Stimulated activated naive CD8-positive, alpha-beta T cell treated with anti-CD3 and anti-CD28 coated beads, Interleukin-15, Interleukin-2, amounts not matched to agents 100 ng/mL and 50 ng/mL, for 24 hours (primary cell): Measurements from ENCODE around the gene ARHGAP26.

Source experiments
- H3K27ac Mint-ChIP-seq: one replicate; pipeline ENCODE4 v1.8.0; 2021; ENCODE audit warnings: mild to moderate bottlenecking, mixed read lengths
- H3K27me3 Mint-ChIP-seq: one replicate; pipeline ENCODE4 v1.8.0; 2021; ENCODE audit warnings: mixed read lengths
- H3K36me3 Mint-ChIP-seq: one replicate; pipeline ENCODE4 v1.8.0; 2021; ENCODE audit warnings: low read depth, mixed read lengths
- H3K4me1 Mint-ChIP-seq: one replicate; pipeline ENCODE4 v1.8.0; 2021; ENCODE audit warnings: low read depth, mixed read lengths
- H3K4me3 Mint-ChIP-seq: one replicate; pipeline ENCODE4 v1.8.0; 2021; ENCODE audit warnings: mild to moderate bottlenecking, mixed read lengths
- H3K9me3 Mint-ChIP-seq: one replicate; pipeline ENCODE4 v1.8.0; 2021; ENCODE audit warnings: mixed read lengths

ARHGAP26 gene

DNA sequence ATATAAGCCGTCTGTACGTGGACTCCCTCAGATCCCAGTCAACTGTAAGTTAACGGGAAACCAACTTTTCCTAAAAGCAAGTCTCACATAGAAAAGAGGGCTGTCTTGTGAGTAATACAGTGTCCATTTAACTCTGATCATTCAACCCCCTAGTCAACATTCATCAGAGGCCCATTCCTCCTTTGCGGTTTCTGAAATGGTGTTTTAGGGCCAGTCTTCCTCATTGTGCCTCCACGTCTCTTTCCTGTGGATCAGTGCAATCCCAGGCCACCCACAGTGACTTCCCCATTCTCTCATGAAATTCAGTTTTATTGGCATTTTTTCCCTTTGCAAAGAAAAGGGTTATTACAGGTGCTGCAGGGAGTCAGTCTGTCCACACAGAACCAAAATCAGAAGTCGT is 371.5 kb downstream of the ARHGAP26 start:
- Mint-ChIP-seq H3K9me3 (no peaks in the 10 kb centered on the region), H3K27me3 (no peaks in the 10 kb centered on the region), H3K4me3 (no peak overlapping the region), H3K36me3 (peaks cover 17% of the 10 kb centered on the region), H3K27ac (no peak overlapping the region), H3K4me1 (peaks cover 9% of the 10 kb centered on the region)

GRCh38 chr5:143142596-143143435 is 372.6 kb downstream of the ARHGAP26 start:
- H3K4me1 Mint-ChIP-seq: peaks cover 9% of the 10 kb centered on the region
- H3K9me3 Mint-ChIP-seq: no peaks in the 10 kb centered on the region
- no peaks in the 10 kb centered on the region for H3K27me3 Mint-ChIP-seq
- peaks cover 20% of the 10 kb centered on the region for H3K36me3 Mint-ChIP-seq
- H3K4me3 Mint-ChIP-seq: no peak overlapping the region
- H3K27ac Mint-ChIP-seq: no peak overlapping the region

DNA sequence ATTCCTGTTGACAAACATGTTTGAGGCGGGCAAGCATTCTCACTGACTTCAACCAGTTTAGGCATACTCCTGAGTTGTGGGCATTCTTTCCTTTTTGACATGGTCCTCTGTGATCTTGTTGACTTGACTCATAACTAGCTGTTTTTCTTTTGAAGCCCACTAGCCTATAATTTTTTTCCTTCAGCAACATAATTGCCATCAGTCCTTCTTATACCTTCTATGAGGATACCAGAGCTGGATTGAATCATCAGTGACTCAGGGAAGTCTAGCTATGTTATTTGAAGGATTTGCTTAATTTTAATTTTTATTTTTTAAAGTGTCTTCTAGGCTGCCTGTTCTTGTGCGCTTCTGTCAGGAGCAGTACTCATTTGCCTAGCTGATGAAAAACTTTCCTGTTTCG is 373.8 kb downstream of the ARHGAP26 start:
- Mint-ChIP-seq H3K4me3 (no peak overlapping the region), H3K27me3 (no peaks in the 10 kb centered on the region), H3K9me3 (no peaks in the 10 kb centered on the region), H3K36me3 (peaks cover 26% of the 10 kb centered on the region), H3K27ac (no peak overlapping the region), H3K4me1 (peaks cover 9% of the 10 kb centered on the region)

GRCh38 chr5:143145243-143146160 is 375.3 kb downstream of the ARHGAP26 start:
- Mint-ChIP-seq H3K4me3 (no peak overlapping the region), H3K36me3 (peaks cover 31% of the 10 kb centered on the region), H3K27me3 (no peaks in the 10 kb centered on the region), H3K27ac (peak overlapping the region; percentile 38), H3K4me1 (peaks cover 12% of the 10 kb centered on the region), H3K9me3 (no peaks in the 10 kb centered on the region)

DNA sequence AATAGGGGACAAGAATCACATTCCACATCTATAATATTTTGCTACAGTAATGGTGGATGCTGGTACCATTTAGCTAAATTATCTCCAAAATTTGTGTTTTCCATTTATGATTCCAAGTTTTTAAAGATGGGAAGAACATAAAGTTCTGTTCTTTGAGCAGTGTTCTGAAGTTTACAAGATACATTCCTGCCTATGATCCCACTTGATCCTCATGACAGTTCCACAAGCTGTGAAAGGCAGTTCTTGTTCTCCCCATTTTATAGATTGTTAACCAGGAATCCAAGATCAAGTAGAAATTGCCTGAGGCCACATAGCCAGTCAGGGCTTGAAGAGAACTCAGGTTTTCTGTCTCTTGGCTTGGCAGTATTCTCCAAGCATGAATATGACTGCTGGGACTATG is 376.0 kb downstream of the ARHGAP26 start:
- peaks cover 12% of the 10 kb centered on the region for H3K4me1 Mint-ChIP-seq
- H3K9me3 Mint-ChIP-seq: no peaks in the 10 kb centered on the region

GRCh38 chr5:143147383-143147782 is 377.2 kb downstream of the ARHGAP26 start:
- Mint-ChIP-seq H3K27ac (no peak overlapping the region), H3K9me3 (no peaks in the 10 kb centered on the region), H3K27me3 (no peaks in the 10 kb centered on the region), H3K4me1 (peaks cover 12% of the 10 kb centered on the region), H3K36me3 (peaks cover 43% of the 10 kb centered on the region), H3K4me3 (no peak overlapping the region)

More for the DNA sequence above, 376.0 kb downstream of the ARHGAP26 start:
- Mint-ChIP-seq H3K27ac (no peak overlapping the region), H3K27me3 (no peaks in the 10 kb centered on the region), H3K36me3 (peaks cover 36% of the 10 kb centered on the region), H3K4me3 (no peak overlapping the region)

GRCh38 chr5:143147902-143148301 is 377.7 kb downstream of the ARHGAP26 start:
- H3K4me1 Mint-ChIP-seq: peaks cover 12% of the 10 kb centered on the region
- H3K27me3 Mint-ChIP-seq: no peaks in the 10 kb centered on the region
- H3K27ac Mint-ChIP-seq: no peak overlapping the region
- no peaks in the 10 kb centered on the region for H3K9me3 Mint-ChIP-seq
- no peak overlapping the region for H3K4me3 Mint-ChIP-seq
- H3K36me3 Mint-ChIP-seq: peaks cover 43% of the 10 kb centered on the region

- Mint-ChIP-seq H3K4me3 (no peak overlapping the region), H3K36me3 (peaks cover 43% of the 10 kb centered on the region), H3K4me1 (peaks cover 18% of the 10 kb centered on the region), H3K27ac (no peak overlapping the region), H3K27me3 (no peaks in the 10 kb centered on the region), H3K9me3 (no peaks in the 10 kb centered on the region)
These were observed 378.6 kb downstream of the ARHGAP26 start for GRCh38 chr5:143148771-143149170.

GRCh38 chr5:143149759-143150158 is 379.6 kb downstream of the ARHGAP26 start:
- H3K4me1 Mint-ChIP-seq: peaks cover 18% of the 10 kb centered on the region
- no peaks in the 10 kb centered on the region for H3K9me3 Mint-ChIP-seq
- no peak overlapping the region for H3K27ac Mint-ChIP-seq
- no peak overlapping the region for H3K4me3 Mint-ChIP-seq
- H3K36me3 Mint-ChIP-seq: peaks cover 43% of the 10 kb centered on the region
- H3K27me3 Mint-ChIP-seq: no peaks in the 10 kb centered on the region

- Mint-ChIP-seq H3K27ac (no peak overlapping the region), H3K9me3 (no peaks in the 10 kb centered on the region), H3K27me3 (no peaks in the 10 kb centered on the region), H3K4me3 (no peak overlapping the region), H3K36me3 (peaks cover 43% of the 10 kb centered on the region), H3K4me1 (peaks cover 13% of the 10 kb centered on the region)
These were observed 381.0 kb downstream of the ARHGAP26 start for GRCh38 chr5:143151056-143151700.

GRCh38 chr5:143152445-143152844 is 382.3 kb downstream of the ARHGAP26 start:
- Mint-ChIP-seq H3K4me1 (peaks cover 13% of the 10 kb centered on the region), H3K36me3 (peaks cover 35% of the 10 kb centered on the region), H3K4me3 (no peak overlapping the region), H3K27ac (no peak overlapping the region), H3K9me3 (no peaks in the 10 kb centered on the region), H3K27me3 (no peaks in the 10 kb centered on the region)

DNA sequence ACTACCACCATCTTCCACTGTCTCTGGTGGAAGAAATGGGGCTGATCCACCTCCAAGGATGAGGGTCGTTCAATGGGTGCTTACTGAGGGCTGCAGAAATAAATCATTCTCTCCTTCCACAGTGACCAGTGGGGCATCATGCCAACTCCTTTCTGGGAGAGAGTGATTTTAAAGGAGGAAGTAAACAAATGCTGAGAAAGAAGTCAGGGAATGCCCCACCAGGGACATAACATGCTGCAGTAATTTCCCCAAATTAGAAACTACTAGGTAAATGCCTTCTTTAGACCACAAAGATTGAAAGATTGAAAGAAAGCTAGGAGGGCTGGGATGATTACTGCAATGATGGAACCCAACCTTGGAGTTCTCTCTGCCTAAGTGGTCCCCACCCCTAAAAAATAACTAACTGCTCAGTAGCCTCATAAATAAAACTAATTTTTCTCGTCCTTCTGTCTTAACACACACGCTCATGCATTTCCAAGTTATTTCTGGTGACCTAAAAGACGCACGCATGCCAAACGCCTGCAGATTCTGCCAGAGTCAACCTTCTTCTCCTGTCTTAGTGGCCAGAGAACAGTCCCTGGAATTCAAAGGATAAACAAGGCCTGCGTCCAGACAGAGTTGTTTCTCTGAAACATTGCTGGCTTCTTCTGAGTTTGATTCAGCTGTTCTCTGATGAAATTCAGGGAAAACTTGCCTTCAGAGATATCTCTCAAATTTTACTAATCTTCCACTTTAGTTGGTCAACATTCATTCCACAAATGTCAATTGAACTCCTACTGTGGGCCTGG is 383.3 kb downstream of the ARHGAP26 start:
- no peak overlapping the region for H3K27ac Mint-ChIP-seq
- H3K4me3 Mint-ChIP-seq: no peak overlapping the region
- H3K9me3 Mint-ChIP-seq: no peaks in the 10 kb centered on the region
- H3K4me1 Mint-ChIP-seq: peaks cover 13% of the 10 kb centered on the region
- H3K36me3 Mint-ChIP-seq: peaks cover 24% of the 10 kb centered on the region
- no peaks in the 10 kb centered on the region for H3K27me3 Mint-ChIP-seq

DNA sequence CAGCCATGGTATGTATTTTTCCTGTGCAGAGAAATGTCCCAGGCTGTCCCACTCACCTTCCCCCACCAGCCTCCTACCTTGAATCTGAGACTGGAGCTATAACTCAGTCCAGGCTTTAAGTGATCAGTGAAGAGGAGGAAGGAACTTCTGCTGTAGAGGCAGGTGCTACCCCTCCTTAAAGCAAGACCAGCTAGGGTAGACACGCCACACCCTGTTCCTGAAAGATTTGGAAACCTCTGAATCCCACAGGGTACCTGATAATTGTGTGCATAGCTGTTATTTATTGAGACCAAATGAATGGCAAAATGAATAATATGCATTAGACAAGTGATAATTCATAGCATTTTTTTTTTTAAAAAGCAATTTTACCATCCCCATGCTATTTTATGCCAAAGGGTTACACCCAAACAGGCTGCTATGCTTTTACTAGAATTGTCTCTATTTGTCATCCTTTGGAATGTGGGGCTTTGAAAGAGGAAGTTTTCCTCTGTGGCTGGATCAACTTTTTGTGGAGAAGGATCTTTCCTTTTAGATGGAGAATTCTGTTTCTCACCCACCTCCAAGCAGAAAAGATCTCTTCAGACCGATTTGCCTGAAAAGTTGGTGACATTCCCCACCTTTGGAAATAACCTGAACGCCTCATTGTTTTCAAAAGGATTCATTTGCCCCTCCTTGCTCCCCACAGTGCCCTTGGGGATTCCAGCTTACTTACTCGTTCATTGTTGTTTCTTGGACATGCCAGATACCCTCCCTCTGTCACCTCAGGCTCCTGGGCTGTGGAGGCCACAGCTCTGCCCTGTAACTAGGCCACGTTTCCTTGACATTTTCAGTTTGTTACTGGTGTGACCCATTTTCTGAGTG is 384.6 kb downstream of the ARHGAP26 start:
- Mint-ChIP-seq H3K36me3 (peaks cover 21% of the 10 kb centered on the region), H3K4me1 (peaks cover 13% of the 10 kb centered on the region), H3K9me3 (no peaks in the 10 kb centered on the region), H3K4me3 (no peak overlapping the region), H3K27me3 (no peaks in the 10 kb centered on the region), H3K27ac (no peak overlapping the region)
